ENCODE results near the gene NFIA.

DNA sequence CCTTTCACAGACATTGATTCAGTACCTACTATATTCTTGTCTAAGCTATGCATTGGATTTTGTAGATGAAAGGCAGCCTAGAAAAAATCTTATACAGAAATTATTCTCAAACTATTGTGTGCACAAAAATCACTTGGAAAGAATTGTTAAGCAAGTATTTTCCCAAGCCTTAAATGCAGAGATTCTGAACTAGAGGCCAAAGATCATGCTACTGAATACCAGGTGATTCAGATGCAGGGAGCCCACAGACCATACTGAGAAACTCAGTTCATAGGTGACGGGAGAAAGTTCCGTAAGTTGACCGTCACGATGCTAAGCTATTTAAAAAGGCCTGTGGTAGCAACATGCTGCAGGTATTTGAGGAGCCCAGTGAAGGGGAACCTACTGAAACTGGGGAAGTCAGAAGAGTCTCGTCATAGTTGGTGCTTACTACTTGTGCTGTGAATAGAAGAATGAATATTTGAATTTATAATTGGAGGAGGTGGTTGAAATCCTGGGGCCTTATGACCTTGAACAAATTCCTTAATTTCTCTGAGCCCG lies 150.8 kb downstream of the NFIA start:
- TF ChIP-seq POLR2AphosphoS5 (IDR thresholded peaks at IDR 0.05; ENCODE audit: low read depth, low read length) (no peak), POLR2A (IDR thresholded peaks at IDR 0.05; ENCODE audit: low read depth, low read length) (no peak), PAX5 (IDR thresholded peaks at IDR 0.05; ENCODE audit: insufficient read depth, low read length, severe bottlenecking) (no peak), TAF1 (IDR thresholded peaks at IDR 0.05; ENCODE audit: low read depth, low read length) (no peak), SPI1 (IDR thresholded peaks at IDR 0.05; ENCODE audit: low read depth, low read length) (no peak), POU2F2 (IDR thresholded peaks at IDR 0.05; ENCODE audit: low read depth, low read length) (no peak)

All from GM12891 (cell line).